HepG2 (cell line): ENCODE measurements around the gene ZNF101. TPM values are rescaled to one million over a fixed set of nuclear protein-coding genes. Genes with fewer than 3 reads are reported as not detected.

ENCODE experiments used
- AHR ChIP-seq: IDR thresholded peaks from 2 replicates; pipeline ENCODE4 v1.6.1; 2018; ENCODE audit warnings: missing genetic modification reagents, missing compliant biosample characterization
- ERF ChIP-seq: IDR thresholded peaks from 2 replicates; pipeline ENCODE4 v1.6.1; 2018; ENCODE audit warnings: missing biosample characterization, missing genetic modification reagents
- MAZ ChIP-seq, 2 experiments: sonication (generic) in 1 of 2; formaldehyde crosslinking in 1 of 2; IDR thresholded peaks; 2 replicates each; pipeline versions ENCODE4 v1.5.0 to v1.6.1; 2012 to 2020; ENCODE audit warnings: low read depth in 2 of 2, mild to moderate bottlenecking in 2 of 2, borderline replicate concordance in 1 of 2, improper control_type of control experiment in 1 of 2, low read length in 1 of 2, missing genetic modification reagents in 1 of 2, moderate library complexity in 1 of 2
- MYC ChIP-seq: sonication (generic); formaldehyde crosslinking; IDR thresholded peaks from 2 replicates; pipeline ENCODE4 v1.9.0; 2021; ENCODE audit warnings: missing genetic modification reagents, borderline replicate concordance
- SP1 ChIP-seq, 2 experiments: fragments of 450-650 bp in 1 of 2; sonication (generic) in 1 of 2; formaldehyde crosslinking in 1 of 2; IDR thresholded peaks; 2 replicates each; pipeline versions ENCODE4 v1.4.0 to v1.6.1; 2016 to 2020; ENCODE audit warnings: missing genetic modification reagents in 1 of 2
- TBP ChIP-seq: sonication (generic); formaldehyde crosslinking; IDR thresholded peaks from 2 replicates; pipeline ENCODE4 v1.5.0; 2020; ENCODE audit warnings: missing genetic modification reagents
- ZFP91 ChIP-seq: sonication (generic); formaldehyde crosslinking; IDR thresholded peaks from 2 replicates; pipeline ENCODE4 v1.9.0; 2022; ENCODE audit warnings: missing genetic modification reagents, mild to moderate bottlenecking, borderline replicate concordance
- ZNF101 ChIP-seq: sonication (generic); formaldehyde crosslinking; IDR thresholded peaks from 2 replicates; pipeline ENCODE4 v1.4.0; 2020; ENCODE audit warnings: mild to moderate bottlenecking, low read depth, missing genetic modification reagents, borderline replicate concordance
- ZNF230 ChIP-seq: sonication (generic); formaldehyde crosslinking; IDR thresholded peaks from 2 replicates; pipeline ENCODE4 v1.4.0; 2020; ENCODE audit warnings: mild to moderate bottlenecking, missing genetic modification reagents
- ZNF550 ChIP-seq: sonication (generic); formaldehyde crosslinking; IDR thresholded peaks from 2 replicates; pipeline ENCODE4 v1.4.0; 2020; ENCODE audit warnings: mild to moderate bottlenecking, missing genetic modification reagents, borderline replicate concordance
- ZNF790 ChIP-seq: sonication (generic); formaldehyde crosslinking; IDR thresholded peaks from 2 replicates; pipeline ENCODE4 v1.8.0; 2022; ENCODE audit warnings: missing genetic modification reagents, mild to moderate bottlenecking, borderline replicate concordance
- polyA plus RNA-seq, 8 experiments: library from polyadenylated mRNA; depleted of rRNA in 3 of 8; stranded (reverse) in 7 of 8; unstranded in 1 of 8; fragments of >200 nt; fragmentation: Illumina TruSeq in 4 of 8; extraction: Trizol in 4 of 8; gene quantifications; 2 replicates each; pipeline versions ENCODE4 v1.2.1 to v1.2.3, GENCODE V29; 2011 to 2016; ENCODE audit warnings: low read depth in 4 of 8, missing spikeins in 1 of 8, mixed read lengths in 1 of 8; ENCODE audit not compliant: insufficient read depth in 1 of 8
- total RNA-seq, 5 experiments: library from RNA; depleted of rRNA; stranded (reverse); fragments of >200 nt; fragmentation: Illumina TruSeq; extraction: Trizol; gene quantifications; 2 replicates each; pipeline ENCODE4 v1.2.3, GENCODE V29; 2016; ENCODE audit warnings: low read depth in 1 of 5

ZNF101 gene
- total and polyA plus RNA-seq, 2 of the 13 experiments (the other 11 are each of a cell fraction or from before 2014, with no cell fraction given): 12.9 to 28.9 TPM

- peak; percentile 47; the same call in 1 of the 2 replicates for TF ChIP-seq ZFP91
- TF ChIP-seq ZNF550 (CRISPR knock-in tag): 0 out of 2 replicates have a peak, but pooled peaks have one; percentile 12
- no peak for TF ChIP-seq SP1 (IDR thresholded peaks at IDR 0.05)
- TF ChIP-seq SP1 (CRISPR knock-in tag; IDR thresholded peaks at IDR 0.05): peak; percentile 47; the same call in 1 of the 2 replicates
- TF ChIP-seq AHR: no peak
- TF ChIP-seq MYC (CRISPR knock-in tag): 0 out of 2 replicates have a peak, but pooled peaks have one; percentile 14
- TF ChIP-seq ERF (CRISPR knock-in tag): no peak
- TF ChIP-seq ZNF790 (CRISPR knock-in tag): no peak
- no peak for TF ChIP-seq MAZ (IDR thresholded peaks at IDR 0.05; ENCODE audit: borderline replicate concordance, low read depth, low read length)
- no peak for TF ChIP-seq MAZ (CRISPR knock-in tag; IDR thresholded peaks at IDR 0.05; ENCODE audit: low read depth)
- TF ChIP-seq ZNF230 (CRISPR knock-in tag): 0 out of 2 replicates have a peak, but pooled peaks have one; percentile 53
- TF ChIP-seq TBP (CRISPR knock-in tag): no peak
- TF ChIP-seq ZNF101 (CRISPR knock-in tag): no peak
Measured at GRCh38 chr19:19643158-19644053, 25.2 kb upstream of the ZNF101 start, which contains the start of gene GMIP (continued).
